HG03045 (cell line): ENCODE measurements around the gene SRGAP2C.
"Not testable (repeated sequence)": the region's sequence is repeated elsewhere in the genome, so short reads cannot be mapped to it uniquely, and the experiment has no call there.

ENCODE experiments used
- ATAC-seq: cut with Tn5 transposase; IDR thresholded peaks from one replicate; pipeline ENCODE4 v1.9.1; 2021; ENCODE audit warnings: mild to moderate bottlenecking, moderate library complexity; ENCODE audit not compliant: unreplicated experiment

The SRGAP2C gene

GRCh38 chr1:121324726-121325125 lies 140.0 kb downstream of the SRGAP2C start:
- ATAC-seq: not testable (repeated sequence)

- ATAC-seq: not testable (repeated sequence)
Measured at GRCh38 chr1:121332141-121332540, 147.4 kb downstream of the SRGAP2C start.

- not testable (repeated sequence) for ATAC-seq
Measured at GRCh38 chr1:121332599-121333562, 148.1 kb downstream of the SRGAP2C start.

- ATAC-seq: not testable (repeated sequence)
Measured at GRCh38 chr1:121337958-121338357, 153.2 kb downstream of the SRGAP2C start.

- ATAC-seq: peak; percentile 72
Measured at GRCh38 chr1:121339611-121340010, 154.8 kb downstream of the SRGAP2C start.

- ATAC-seq: not testable (repeated sequence)
Measured at GRCh38 chr1:121343311-121343906, 158.6 kb downstream of the SRGAP2C start.

GRCh38 chr1:121344355-121344754 lies 159.6 kb downstream of the SRGAP2C start:
- not testable (repeated sequence) for ATAC-seq

- ATAC-seq: not testable (repeated sequence)
Measured at GRCh38 chr1:121346654-121347053, 161.9 kb downstream of the SRGAP2C start.

- ATAC-seq: not testable (repeated sequence)
Measured at GRCh38 chr1:121347476-121347875, 162.7 kb downstream of the SRGAP2C start.

GRCh38 chr1:121348115-121348514 lies 163.3 kb downstream of the SRGAP2C start:
- not testable (repeated sequence) for ATAC-seq

- not testable (repeated sequence) for ATAC-seq
Measured at GRCh38 chr1:121349332-121349967, 164.7 kb downstream of the SRGAP2C start.

- ATAC-seq: not testable (repeated sequence)
Measured at GRCh38 chr1:121355711-121356420, 171.1 kb downstream of the SRGAP2C start.

- not testable (repeated sequence) for ATAC-seq
Measured at GRCh38 chr1:121356819-121357218, 172.0 kb downstream of the SRGAP2C start.

GRCh38 chr1:121360531-121360930 lies 175.8 kb downstream of the SRGAP2C start:
- not testable (repeated sequence) for ATAC-seq

- not testable (repeated sequence) for ATAC-seq
Measured at GRCh38 chr1:121361451-121362233, 176.9 kb downstream of the SRGAP2C start.

GRCh38 chr1:121362234-121362883 lies 177.6 kb downstream of the SRGAP2C start:
- ATAC-seq: not testable (repeated sequence)

GRCh38 chr1:121365316-121365715 lies 180.5 kb downstream of the SRGAP2C start:
- ATAC-seq: not testable (repeated sequence)

GRCh38 chr1:121365723-121366122 lies 180.9 kb downstream of the SRGAP2C start:
- ATAC-seq: not testable (repeated sequence)

GRCh38 chr1:121366171-121366570 lies 181.4 kb downstream of the SRGAP2C start:
- ATAC-seq: not testable (repeated sequence)
